ENCODE results near the gene CDSN.

- TF ChIP-seq CTCF (conservative IDR thresholded peaks at IDR 0.05 in 1 of 2, IDR thresholded peaks at IDR 0.05 in 1 of 2; ENCODE audit: low read depth in 1 of 2, low read length in 2 of 2) (no peak), EZH2 (IDR thresholded peaks at IDR 0.05; ENCODE audit: low read length, missing control alignments) (no peak)
These were observed 18.7 kb upstream of the CDSN start, which contains the start of gene PSORS1C2 for GRCh38 chr6:31138982-31139381.
